Body of pancreas (tissue), 4 donors: ENCODE measurements around the gene SNRPF. TPM values are rescaled to one million over a fixed set of nuclear protein-coding genes. Genes with fewer than 3 reads are reported as not detected.
A peak's percentile ranks its signal among the peaks of the same experiment; 100 is the strongest.

Experiments used
- ATAC-seq: fragments of 150-250 bp; one replicate; pipeline ENCODE4 v1.9.1; 2016
- DNase-seq, 4 donors: peaks; one replicate each; pipeline ENCODE4 v3.0.0-alpha.2; 2019
- H3K27ac ChIP-seq, 4 donors: fragments of 200-600 bp; sonication (generic); 1 replicate in 3 of 4; 2 replicates in 1 of 4; pipeline versions ENCODE4 v1.5.1 to v1.6.1; 2016 to 2019; ENCODE audit warnings: mild to moderate bottlenecking in 1 of 4, mixed read lengths in 1 of 4, moderate library complexity in 1 of 4
- H3K27me3 ChIP-seq, 2 donors: fragments of 200-600 bp; sonication (generic); one replicate each; pipeline ENCODE4 v1.6.0; 2016; ENCODE audit warnings: mild to moderate bottlenecking in 1 of 2
- H3K36me3 ChIP-seq, 2 donors: fragments of 200-600 bp; sonication (generic); replicated peaks in 1 of 2; 2 replicates each; pipeline ENCODE4 v1.5.1; 2016; ENCODE audit warnings: low read depth in 2 of 2; ENCODE audit not compliant: insufficient read depth in 1 of 2
- H3K4me1 ChIP-seq: fragments of 200-600 bp; sonication (generic); one replicate; pipeline ENCODE4 v1.6.0; 2016
- H3K4me3 ChIP-seq, 2 donors: fragments of 200-600 bp; sonication (generic); 1 replicate in 1 of 2; 2 replicates in 1 of 2; pipeline ENCODE4 v1.5.1; 2016 to 2019
- H3K9me3 ChIP-seq, 3 donors: fragments of 200-600 bp; sonication (generic); 1 replicate in 2 of 3; 2 replicates in 1 of 3; pipeline ENCODE4 v1.5.1; 2016
- POLR2A ChIP-seq, 3 donors: fragments of 450-650 bp; IDR thresholded peaks; one replicate each; pipeline ENCODE4 v1.6.1; 2016; ENCODE audit warnings: antibody characterized with exemption in 3 of 3, mild to moderate bottlenecking in 2 of 3
- WGBS, 2 donors: methylation state at CpG; one replicate each; pipeline ENCODE4 v1.1.5; 2017; 5-methylcytosine and 5-hydroxymethylcytosine counted together
- intact Hi-C: fragments of 100-400 bp; cut with DNase I; formaldehyde crosslinking; loops from one replicate; pipeline ENCODE4 v1.15.1; 2023
- total RNA-seq, 2 donors: library from RNA; depleted of rRNA; stranded (reverse); fragments of >200 nt; gene quantifications; one replicate each; pipeline ENCODE4 v1.1.0, GENCODE V29; 2016
- TF ChIP-seq, protein P1 (sequence below), 7 experiments: fragments of 450-650 bp in 4 of 7; fragments of 200-600 bp in 3 of 7; sonication (generic) in 3 of 7; IDR thresholded peaks; one replicate each; pipeline ENCODE4 v1.5.1; 2016 to 2019; ENCODE audit warnings: antibody characterized with exemption in 7 of 7

SNRPF gene
- total RNA-seq, 2 donors from 2014 or later, result 6.7 to 7.6 TPM

DNA sequence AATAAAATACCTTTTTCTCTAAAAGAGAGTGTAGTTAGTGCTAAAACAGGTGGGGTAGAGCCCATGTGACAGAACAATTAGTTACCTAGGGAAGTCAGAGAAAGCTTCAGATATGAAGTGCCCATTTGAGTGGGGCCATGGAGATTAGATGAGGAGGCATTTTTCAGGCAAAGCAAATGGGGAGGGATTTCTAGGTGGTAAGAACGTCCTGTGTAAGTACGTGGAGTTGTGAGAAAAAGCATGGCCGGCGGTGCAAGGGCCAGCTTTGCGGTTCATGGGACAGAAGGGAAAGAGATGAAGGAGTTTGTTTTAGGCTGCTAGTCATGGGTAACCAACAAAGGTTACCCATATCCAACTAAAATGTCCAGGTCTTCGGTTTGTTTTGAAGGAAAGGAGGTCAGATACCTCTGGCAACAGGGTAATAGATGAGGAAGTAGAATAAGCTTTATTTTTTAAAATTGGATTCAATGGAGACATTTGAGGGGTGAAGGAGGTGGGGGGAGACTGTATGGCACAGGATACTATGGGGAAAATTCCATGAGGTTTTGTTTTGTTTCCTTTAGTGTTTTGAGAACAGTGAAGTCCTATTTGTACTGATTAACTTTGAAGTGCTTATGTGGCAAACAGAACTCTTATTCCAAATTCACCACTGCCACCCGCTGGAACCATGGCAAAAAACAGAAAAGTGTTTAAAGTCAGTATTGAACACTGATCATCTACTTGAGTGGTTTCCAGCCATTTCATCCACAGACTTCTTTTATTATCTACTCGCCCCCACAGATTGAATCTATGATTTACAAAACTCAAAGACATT lies 10.0 kb upstream of the SNRPF start:
- 50 to 51% methylated on average over 8 of the region's 8 CpGs for WGBS, 2 donors
- no peaks in the 10 kb centered on the region for H3K27me3 ChIP-seq
- intact Hi-C loops, result no loop called here
- H3K4me1 ChIP-seq, result no peaks in the 10 kb centered on the region
- H3K4me3 ChIP-seq, result no peak overlapping the region
- no peaks in the 10 kb centered on the region for H3K36me3 ChIP-seq
- ATAC-seq (peak; percentile 56), DNase-seq (peak; percentile 24 to 53 (median 42))
- no peak for TF ChIP-seq POLR2A (IDR thresholded peaks at IDR 0.05)
- TF ChIP-seq, protein P1, sequence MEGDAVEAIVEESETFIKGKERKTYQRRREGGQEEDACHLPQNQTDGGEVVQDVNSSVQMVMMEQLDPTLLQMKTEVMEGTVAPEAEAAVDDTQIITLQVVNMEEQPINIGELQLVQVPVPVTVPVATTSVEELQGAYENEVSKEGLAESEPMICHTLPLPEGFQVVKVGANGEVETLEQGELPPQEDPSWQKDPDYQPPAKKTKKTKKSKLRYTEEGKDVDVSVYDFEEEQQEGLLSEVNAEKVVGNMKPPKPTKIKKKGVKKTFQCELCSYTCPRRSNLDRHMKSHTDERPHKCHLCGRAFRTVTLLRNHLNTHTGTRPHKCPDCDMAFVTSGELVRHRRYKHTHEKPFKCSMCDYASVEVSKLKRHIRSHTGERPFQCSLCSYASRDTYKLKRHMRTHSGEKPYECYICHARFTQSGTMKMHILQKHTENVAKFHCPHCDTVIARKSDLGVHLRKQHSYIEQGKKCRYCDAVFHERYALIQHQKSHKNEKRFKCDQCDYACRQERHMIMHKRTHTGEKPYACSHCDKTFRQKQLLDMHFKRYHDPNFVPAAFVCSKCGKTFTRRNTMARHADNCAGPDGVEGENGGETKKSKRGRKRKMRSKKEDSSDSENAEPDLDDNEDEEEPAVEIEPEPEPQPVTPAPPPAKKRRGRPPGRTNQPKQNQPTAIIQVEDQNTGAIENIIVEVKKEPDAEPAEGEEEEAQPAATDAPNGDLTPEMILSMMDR (IDR thresholded peaks at IDR 0.05), result peak in 5 of 7 experiments; percentile 14 to 57 (median 47)
- no peak overlapping the region for H3K27ac ChIP-seq
- no peaks in the 10 kb centered on the region for H3K9me3 ChIP-seq

DNA sequence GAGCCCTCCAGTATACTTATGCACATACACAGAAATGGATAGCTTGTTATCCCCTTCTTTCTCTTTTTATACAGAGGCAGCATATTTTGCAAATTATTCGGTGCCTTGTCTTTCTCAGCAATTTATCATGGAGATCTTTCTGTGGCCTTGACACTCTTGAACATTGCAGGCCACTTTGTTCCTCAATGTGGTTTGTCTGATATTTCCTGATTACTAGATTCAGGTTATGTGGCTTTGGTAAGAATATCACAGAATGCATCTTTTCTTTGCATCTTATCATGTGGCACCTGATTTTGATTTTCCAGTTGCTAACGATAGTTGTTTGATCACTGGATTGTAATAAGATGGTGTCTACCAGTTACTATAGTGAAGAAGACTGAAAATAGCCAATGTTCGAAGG lies 7.1 kb upstream of the SNRPF start:
- DNase-seq (no peak), ATAC-seq (no peak)
- Histone ChIP-seq H3K4me1 (no peaks in the 10 kb centered on the region), H3K27ac (no peak overlapping the region), H3K36me3 (no peaks in the 10 kb centered on the region), H3K9me3 (no peaks in the 10 kb centered on the region), H3K4me3 (no peak overlapping the region), H3K27me3 (no peaks in the 10 kb centered on the region)
- WGBS, 2 donors, result 39 to 40% methylated on average over 3 of the region's 3 CpGs
- intact Hi-C loops, result no loop called here
- TF ChIP-seq, protein P1 (IDR thresholded peaks at IDR 0.05), result no peak
- no peak for TF ChIP-seq POLR2A (IDR thresholded peaks at IDR 0.05)

DNA sequence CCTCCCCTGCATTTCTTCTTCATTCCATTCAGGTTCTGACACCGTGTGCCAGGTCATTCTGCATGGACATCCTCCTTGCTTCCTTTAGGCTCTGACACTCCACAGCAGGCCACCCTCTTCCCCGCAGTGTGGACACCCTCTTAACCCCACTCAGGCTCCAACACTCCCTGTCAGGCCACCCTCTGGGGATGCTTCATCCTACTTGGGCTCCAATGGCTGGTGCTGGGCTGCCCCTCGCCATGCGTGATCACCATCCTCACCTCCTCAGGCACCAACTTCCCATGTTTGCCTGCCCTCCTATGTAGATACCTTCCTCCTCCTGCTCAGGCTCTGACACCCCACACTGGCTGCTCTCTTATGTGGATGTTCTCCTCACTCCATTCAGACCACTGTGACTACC lies 6.6 kb upstream of the SNRPF start:
- Histone ChIP-seq H3K27ac (no peak overlapping the region), H3K9me3 (no peaks in the 10 kb centered on the region), H3K27me3 (no peaks in the 10 kb centered on the region), H3K4me1 (no peaks in the 10 kb centered on the region), H3K4me3 (no peak overlapping the region), H3K36me3 (no peaks in the 10 kb centered on the region)
- 81% methylated on average over 4 of the region's 4 CpGs for WGBS, 2 donors
- intact Hi-C loops, result no loop called here
- ATAC-seq (no peak), DNase-seq (no peak)
- TF ChIP-seq POLR2A (IDR thresholded peaks at IDR 0.05), result no peak
- TF ChIP-seq, protein P1 (IDR thresholded peaks at IDR 0.05), result no peak

- peaks cover 19% of the 10 kb centered on the region for H3K4me1 ChIP-seq
- H3K36me3 ChIP-seq, result no peaks in the 10 kb centered on the region
- no peaks in the 10 kb centered on the region for H3K9me3 ChIP-seq
- no peak overlapping the region for H3K27ac ChIP-seq
- DNase-seq, result no peak
- no peak overlapping the region for H3K4me3 ChIP-seq
- no peak for ATAC-seq
- intact Hi-C loops, result no loop called here
- TF ChIP-seq, protein P1 (IDR thresholded peaks at IDR 0.05), result no peak
- TF ChIP-seq POLR2A (IDR thresholded peaks at IDR 0.05), result no peak
- no peaks in the 10 kb centered on the region for H3K27me3 ChIP-seq
- 89 to 91% methylated on average over 7 of the region's 7 CpGs for WGBS, 2 donors
These were observed 1.6 kb upstream of the SNRPF start for GRCh38 chr12:95857156-95857555.

DNA sequence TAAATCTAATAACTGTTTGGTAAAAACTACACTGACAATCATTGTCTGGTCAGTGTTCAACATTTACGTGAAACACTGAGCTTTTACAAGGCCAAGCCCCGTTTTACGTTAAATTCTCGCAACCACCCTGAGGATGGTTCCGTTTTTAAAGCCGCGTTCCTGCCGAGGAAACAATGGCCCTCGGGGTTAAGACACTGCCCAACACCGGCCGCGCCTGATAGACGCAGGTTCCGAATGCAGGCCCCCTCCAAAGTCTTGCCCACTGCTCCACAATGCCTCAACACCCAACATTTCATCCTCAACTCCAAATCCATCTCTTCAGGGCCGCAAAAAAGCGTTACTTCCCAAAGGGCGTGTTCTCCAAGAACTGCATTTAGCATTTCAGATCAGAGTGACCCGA lies 953 bp upstream of the SNRPF start:
- WGBS, 2 donors, result 43 to 57% methylated on average over 18 of the region's 18 CpGs

More for the DNA sequence above, 953 bp upstream of the SNRPF start:
- H3K4me1 ChIP-seq, result peaks cover 19% of the 10 kb centered on the region
- no peaks in the 10 kb centered on the region for H3K27me3 ChIP-seq
- H3K36me3 ChIP-seq, result no peaks in the 10 kb centered on the region
- no peaks in the 10 kb centered on the region for H3K9me3 ChIP-seq
- ATAC-seq (no peak), DNase-seq (no peak)
- no peak overlapping the region for H3K4me3 ChIP-seq
- H3K27ac ChIP-seq, result no peak overlapping the region
- intact Hi-C loops, result no loop called here
- no peak for TF ChIP-seq POLR2A (IDR thresholded peaks at IDR 0.05)
- TF ChIP-seq, protein P1 (IDR thresholded peaks at IDR 0.05), result no peak
